ENCODE measurements around the gene CIRBP. TPM values are rescaled to one million over a fixed set of nuclear protein-coding genes. Genes with fewer than 3 reads are reported as not detected.
"Not testable (repeated sequence)": the region's sequence is repeated elsewhere in the genome, so short reads cannot be mapped to it uniquely, and the experiment has no call there.

CIRBP gene
- total RNA-seq, 1 donor from 2014 or later = 434 TPM

DNA sequence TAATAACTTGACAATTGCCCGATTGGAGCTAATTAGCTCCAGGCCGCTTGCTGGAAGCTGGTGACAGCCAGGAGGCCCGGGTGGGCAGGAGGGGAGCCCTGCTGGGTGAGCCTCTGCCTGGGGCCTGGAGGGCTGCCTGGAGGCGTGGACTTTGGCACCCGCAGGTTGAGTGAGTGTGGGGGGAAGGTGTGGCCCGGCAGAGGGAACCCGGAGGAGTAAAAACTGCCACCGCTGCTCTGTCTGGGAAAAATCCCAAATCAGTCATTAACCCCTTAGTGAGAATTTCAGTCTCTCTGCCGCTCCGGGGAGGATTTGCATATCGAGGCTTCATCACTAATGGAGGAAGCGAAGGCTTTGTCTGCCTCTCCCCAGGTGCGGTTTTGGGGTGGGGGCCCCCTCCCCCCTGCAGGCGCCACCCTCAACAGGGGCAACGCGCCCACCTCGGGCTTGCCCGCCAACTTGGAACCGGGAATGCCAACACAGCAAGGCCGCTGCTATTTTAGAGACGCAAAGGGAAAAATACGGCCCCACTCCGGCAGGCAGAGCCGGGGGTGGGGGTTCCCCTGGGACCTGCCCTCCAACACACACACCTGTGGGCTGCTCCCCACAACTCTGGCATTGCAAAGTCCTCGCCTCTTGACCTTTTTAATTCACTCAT is 22.8 kb downstream of the CIRBP start:
- DNase-seq = no peak

DNA sequence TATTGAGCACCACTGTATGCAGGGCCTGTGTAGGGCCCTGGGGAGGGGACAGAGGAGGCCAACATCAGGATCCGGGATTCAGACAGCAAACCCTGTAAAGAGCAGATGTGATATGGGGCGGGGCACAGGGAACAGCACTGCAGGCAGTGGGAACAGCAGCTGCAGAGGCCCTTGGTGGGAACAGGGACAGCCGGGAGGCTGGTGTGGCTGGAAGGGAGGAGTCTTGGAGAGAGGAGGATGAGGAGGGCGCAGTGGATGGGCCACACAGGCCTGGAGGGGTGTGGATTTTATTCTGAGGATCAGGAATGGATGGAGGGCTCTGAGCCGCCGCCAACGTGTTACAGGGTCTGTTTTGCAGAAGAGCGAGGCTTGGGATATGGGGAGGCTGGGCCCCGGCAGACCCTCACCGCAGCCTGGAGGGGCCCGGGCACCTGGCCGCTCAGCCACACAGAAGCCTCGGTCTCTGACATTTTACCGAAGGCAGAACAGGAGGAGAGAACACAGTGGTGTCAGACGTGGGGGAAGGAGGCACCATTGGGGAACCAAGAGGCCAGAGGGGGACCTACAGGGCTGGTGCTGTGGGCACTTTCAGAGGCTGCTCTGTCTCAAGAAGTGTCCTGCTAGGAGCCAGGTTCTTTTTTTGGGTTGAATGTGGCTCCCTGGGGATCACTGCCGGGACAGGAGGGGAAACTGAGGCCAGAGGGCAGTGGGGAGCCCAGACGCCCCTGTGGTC is 23.5 kb downstream of the CIRBP start:
- DNase-seq = no peak

DNA sequence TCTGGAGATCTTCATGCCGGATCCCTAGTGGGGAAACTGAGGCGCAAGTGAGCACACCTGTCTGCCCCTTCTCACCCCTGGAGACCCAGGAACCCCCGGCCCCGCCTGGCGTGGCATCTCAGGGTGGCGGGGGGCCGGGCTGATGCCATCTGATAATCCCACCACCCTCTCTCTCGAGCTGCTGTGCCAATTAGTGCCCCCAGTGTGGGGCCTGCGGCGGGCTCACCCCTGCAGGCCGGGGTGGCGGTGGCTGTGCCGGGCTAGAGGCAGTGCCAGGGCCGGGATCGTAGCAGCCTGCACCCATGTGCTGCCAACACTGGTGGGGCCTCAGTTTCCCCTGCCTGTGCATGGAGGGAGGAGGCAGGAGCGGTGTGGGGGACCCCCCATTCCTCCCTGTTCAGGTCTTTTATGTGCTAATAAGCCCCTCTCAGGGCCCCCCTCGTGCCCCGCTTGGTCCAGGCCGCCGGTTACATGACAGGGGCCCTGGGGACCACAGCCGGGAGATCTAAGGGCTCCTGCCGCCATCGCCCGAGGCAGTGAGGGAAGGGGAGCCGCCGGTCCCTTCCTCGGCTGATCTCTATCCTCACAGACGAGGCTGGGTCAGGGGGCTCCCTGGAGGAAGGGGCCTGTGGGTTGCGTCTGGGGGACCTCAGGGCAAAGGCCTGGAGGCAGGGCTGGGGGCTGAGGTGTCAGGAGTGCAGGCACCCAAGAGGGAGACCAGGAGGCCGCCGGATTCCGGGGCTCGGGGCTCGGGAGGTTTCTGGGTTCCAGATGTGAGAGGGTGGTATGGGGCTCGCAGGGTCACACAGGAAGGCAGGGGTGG is 24.9 kb downstream of the CIRBP start:
- DNase-seq = no peak

DNA sequence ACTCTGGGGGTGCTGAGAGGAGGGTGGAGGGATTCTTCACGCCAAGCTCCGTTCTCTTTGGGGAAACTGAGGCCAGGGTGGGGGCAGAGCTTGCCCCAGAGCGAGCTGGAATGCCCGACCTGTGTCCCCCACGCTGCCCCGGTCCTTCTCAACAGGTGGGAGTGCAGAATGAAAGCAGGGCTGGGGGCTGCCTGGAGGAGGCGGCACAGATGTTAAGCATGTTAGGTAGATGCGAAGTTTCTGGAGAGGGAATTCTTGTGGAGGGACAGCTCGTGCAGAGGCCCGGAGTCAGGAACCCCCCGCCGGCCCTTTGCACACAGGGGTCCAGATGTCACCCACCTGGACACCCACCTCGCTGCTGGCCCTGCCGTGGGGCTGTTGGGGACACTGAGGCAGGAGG is 25.6 kb downstream of the CIRBP start:
- no peak for DNase-seq

DNA sequence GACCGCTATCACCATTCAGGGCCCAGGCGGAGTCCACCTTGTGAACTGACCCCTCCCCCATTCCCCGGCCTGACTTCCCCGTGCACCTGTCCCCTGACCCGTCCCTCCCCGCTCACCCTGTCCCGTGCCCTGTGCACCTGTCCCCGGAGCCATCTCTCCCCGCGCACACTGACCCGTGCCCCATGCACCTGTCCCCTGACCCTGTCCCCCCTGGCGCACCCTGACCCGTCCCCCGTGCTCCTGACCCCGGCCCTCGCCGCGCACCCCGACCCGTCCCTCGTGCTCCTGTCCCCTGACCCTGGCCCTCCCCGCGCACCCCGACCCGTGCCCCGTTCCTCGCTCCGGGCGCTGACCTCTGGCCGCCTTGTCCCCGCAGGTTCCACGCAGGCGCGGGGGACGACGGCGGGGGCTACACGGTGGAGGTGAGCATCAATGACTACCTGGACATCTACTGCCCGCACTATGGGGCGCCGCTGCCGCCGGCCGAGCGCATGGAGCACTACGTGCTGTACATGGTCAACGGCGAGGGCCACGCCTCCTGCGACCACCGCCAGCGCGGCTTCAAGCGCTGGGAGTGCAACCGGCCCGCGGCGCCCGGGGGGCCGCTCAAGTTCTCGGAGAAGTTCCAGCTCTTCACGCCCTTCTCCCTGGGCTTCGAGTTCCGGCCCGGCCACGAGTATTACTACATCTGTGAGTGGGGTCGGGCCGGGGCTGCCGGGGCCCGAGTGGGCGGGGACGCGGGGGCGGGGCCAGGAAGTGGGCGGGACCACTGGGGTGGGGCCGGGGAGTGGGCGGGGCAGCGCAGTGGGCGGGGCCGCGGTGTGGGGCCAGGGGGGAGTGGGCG is 26.3 kb downstream of the CIRBP start:
- DNase-seq = no peak

DNA sequence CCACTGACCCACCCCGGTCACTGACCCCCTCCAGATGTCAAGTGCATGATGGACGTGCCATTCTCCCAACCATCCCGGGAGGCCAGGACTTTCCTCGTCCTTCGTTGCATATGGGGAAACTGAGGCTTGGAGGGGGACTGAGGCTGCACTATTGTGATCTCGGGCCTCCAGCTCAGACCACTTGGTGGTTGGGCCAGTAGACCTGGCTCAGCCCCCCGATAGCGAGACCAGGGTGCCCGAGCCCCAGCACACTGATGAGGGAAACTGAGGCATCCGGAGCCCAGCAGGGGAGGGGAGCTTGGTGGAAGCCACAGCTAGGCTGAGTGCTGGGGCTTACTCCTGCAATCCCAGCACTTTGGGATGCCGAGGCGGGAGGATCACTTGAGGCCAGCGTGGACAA is 26.9 kb downstream of the CIRBP start:
- no peak for DNase-seq

DNA sequence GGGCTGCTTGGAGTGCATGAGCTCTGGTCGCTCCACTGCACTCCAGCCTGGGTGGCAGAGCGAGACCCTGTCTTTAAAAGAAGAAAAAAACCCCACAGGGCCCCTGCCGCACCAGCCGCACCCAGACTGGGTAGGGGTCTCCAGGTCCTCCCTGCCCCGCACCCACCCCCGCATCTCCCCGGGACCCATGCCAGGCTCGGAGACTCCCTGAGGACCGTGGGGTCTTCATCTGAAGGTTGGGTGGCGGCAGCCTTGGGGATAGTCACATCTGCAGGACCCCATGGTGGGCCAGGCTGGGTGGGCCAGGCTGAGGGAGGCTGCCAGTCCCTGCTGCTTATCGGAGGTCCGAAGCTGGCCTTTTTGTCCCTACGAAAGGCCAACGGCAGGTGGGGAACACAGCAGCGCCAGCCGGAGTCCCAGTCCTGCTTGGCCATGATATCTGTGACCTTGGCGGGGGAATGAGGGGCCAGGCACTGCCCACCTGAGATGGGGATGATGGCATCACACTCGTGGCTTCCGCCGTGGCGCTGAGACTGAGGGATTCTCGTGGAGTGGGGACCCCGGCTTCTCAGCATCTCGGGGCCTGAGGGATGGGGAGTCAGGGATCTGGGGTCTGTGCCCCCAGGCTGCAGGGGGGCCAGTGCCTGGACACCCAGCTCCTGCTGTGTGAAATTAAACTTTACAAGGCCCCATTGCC is 27.6 kb downstream of the CIRBP start:
- DNase-seq = no peak

DNA sequence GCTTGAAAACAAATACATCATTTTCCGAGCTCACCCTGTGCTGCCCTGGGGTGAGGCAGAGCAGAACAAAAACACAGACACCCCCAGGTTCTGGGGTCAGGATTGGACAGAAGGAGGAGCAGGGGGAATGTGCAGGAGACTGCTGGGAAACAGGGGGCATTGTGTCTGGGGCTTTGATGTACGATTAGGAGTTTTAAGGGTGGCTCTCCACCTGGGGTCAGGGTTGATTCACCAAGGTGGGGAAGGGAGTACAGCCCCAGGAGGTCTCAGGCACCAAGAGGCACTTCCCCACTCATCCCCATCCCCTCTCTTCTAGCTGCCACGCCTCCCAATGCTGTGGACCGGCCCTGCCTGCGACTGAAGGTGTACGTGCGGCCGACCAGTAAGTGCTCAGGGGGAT is 29.1 kb downstream of the CIRBP start:
- no peak for DNase-seq

DNA sequence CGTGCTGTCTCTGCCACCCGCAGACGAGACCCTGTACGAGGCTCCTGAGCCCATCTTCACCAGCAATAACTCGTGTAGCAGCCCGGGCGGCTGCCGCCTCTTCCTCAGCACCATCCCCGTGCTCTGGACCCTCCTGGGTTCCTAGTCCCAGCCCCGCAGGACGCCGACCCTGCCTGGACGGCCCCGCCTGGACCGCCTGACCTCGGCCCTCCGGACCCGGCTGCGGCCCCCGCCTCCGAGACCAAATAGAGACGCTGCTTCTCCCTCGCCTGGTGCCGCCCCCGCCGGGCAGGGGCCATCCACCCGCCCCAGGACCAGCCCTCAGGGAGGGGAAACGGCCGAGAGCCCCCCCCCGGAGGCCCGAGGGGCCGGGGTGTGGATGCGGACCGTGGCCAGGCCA is 30.7 kb downstream of the CIRBP start:
- no peak for DNase-seq

DNA sequence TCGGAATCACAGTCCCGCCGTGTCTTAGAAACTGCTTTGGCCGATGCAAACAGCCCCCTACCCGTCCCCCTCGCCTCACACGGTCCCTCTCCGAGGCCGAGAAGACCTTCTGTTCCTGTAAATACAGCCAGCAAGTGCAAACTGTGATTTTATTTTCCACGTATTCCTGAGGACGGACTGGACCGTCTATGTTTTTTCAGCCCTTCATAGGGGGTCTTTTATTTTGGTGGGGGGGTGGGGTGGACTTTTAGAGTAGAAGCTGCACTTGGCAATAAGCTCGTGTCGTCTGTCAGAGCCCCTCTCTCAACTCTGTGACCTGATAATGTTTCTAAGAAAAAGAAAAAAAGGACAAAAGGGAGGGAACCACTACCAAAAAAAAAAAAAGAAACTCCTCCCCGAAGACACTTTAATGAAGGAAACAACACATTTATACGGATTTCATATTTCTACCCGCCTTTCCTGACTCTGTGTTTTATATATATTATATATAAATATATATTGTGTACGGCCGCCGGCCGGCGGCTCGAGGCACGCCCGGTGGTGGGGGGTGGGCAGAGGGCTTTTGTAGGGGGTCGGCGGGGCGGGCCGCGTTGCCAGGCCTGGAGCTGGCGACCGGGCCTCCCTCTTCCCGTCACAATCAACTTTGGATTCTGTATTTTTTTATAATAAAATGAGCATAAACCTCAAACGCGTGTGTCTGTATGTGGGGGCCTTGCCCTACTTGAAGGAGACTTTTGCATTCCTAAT is 31.8 kb downstream of the CIRBP start:
- DNase-seq = no peak

DNA sequence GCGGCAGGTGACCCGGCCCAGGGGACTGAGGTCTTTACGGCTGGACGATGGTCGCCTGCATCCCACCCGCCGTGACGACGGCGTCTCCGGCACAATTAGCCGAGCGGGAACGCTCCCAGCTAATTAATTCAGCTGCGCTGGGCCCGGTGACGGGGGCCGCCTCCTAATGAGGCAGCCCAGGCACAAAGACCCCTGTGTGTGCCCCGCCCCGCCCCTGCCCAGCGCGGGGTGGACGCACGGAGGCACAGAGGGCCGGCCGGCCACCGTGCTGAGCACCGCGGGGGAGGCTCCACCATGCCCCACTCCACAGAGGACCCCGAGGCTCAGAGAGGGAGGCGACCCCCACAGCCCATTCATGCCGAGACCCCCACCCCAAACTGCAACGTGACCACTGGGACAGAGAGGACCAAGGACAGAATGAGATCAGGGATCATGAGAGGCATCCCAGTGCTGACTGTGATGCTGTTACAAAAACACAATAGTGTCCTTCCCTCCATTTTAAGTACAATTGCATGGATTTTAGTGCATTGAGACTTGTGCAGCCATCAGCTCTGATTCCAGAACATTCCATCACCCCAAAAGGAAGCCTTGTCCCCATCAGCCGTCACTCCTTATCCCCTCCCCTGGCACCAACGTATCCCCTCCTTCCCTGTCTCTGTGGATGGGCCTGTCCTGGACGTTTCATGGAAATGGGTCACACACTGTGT is 33.6 kb downstream of the CIRBP start:
- peak; percentile 34 for DNase-seq

DNA sequence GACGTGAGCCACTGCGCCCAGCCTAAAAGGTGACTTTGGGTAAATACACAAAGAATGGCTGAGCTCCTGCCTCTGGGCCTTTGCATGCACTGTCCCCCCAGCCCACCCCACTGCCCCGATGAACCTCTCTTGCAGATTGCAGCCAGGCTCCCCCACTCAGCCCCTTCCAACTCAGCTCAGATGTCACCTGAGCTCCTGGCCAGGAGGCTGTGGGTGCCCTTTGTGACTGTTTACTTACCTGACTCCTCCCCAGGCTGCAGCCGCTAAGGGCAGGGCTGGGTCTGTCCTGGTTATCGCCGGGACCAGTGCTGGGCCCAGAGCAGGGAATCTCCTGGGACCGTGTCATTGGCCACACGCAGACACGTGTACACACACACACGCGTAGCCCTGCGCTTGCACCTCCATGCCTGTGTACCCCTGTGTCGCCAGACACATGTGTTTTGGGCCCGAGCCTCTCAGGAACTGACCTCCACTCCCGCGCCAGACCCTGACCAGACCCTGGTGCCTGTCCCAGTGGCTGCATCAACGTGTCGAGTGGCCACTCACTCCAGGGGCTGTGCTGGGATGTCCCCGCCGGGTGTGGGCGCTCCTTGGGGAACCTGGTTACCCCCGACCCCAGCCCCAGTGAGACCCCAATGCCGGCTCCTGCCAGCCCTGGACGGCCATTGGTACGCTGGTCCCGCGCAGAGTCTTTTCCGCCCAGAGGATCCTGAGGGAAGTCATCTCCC is 35.2 kb downstream of the CIRBP start:
- no peak for DNase-seq

DNA sequence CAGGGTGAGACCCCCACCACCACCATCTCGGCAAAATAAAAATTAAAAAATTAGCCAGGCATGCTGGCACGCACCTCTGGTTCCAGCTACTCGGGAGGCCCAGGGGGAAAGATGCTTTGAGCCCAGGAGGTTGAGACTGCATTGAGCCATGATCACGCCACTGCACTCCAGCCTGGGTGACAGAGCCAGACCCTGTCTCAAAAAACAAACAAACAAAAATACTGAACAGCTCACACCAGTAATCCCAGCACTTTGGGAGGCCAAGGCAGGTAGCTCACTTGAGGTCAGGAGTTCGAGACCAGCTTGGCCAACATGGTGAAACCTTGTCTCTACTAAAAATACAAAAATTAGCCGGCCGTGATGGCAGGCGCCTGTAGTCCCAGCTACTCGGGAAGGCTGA is 36.2 kb downstream of the CIRBP start:
- not testable (repeated sequence) for DNase-seq

DNA sequence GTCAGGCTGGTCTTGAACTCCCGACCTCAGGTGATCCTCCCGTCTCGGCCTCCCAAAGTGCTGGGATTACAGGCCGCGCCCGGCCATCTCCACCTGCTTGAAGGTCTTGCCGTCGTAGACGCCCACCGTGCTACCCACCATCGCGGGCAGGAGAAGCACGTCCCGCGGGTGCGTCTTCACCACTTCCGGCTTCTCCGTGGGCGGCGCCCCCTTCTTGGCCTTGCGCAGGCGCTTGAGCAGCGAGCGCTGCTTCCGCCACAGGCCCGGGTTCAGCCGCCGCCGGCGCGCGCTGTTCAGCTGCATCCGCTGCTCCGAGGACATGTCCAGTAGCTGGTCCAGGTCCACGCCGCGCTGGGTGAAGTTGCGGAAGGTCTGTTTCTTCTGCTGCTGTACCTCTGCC is 38.2 kb downstream of the CIRBP start:
- no peak for DNase-seq

DNA sequence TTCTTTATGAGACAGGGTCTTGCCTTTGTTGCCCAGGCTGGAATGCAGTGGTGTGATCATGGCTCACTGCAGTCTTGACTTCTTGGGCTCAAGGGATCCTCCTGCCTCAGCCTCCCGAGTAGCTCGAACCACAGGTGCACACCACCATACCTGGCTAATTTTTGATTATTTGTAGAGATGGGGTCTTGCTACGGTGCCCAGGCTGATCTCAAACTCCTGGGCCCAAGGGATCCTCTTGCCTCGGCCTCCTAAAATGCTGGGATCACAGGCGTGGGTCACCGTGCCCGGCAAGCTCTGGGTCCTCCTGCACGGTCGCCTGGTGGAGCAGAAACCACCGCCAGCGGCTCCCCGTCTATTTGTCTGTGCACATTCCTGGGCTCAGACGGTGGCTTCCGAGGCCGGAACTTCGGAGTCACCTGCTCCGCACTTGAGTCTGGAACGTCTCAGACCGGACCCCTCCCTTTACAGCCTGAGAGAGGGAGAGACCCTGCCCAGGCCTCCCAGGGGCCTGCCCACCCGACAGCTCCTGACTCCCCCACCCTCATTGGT is 38.7 kb downstream of the CIRBP start:
- DNase-seq = no peak

DNA sequence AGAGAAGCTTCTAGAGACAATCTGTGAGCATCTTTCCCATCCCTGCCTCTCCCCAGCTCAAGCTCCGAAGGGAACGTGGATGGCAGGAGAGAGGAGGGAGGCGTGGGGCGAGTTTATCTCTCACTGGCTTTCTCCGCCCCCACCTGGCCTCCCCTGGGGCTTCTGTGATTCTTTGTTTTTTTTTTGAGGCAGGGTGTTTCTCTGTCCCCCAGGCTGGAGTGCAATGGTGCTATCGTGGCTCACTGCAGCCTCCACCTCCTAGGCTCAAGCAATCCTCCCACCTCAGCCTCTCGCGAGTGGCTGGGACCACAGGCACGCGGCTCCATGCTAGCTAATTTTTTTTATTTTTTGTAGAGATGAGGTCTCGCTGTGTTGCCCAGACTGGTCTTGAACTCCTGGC is 39.6 kb downstream of the CIRBP start:
- DNase-seq = no peak

DNA sequence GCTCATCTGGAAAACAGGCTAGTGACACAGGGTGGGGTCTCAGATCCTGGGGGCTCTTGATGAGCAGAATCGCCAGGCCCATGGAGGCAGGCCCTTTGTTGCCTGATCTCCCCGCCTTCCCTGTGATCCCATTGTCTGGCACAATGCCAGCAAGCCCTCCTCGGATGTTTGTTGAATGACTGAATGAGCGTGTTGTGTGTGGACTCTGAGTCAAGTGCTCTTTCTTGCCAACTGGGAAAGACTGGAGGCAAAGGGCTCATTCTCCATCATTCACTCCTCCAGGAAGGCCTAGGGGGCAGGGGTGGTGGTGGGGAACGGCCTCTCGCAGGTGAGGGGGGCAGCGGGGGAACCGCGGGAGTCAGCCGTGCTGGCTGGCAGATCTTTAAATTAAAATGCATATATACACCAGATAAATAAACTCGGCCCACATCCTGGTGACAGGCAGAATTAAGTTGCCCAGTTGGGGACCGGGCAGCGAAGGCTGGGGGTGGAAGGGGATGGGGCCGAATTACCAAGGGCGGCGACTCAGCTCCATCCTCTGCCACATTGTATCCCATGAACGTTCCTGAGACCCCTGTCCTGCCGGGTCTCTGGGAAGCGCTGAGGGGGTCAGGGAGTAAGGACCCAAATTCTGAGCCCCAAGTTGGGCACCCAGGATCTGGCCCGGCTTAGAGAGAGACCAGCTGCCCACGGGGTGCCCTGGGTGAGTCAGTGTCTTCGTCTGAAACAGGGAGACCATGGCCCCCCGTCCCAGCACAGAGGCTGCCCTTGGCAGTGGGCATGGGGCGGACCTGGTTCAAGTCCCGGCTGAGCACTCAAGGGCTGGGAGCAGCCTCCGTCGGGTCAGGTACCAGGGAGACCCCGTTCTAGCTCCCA is 41.1 kb downstream of the CIRBP start:
- no peak for DNase-seq

DNA sequence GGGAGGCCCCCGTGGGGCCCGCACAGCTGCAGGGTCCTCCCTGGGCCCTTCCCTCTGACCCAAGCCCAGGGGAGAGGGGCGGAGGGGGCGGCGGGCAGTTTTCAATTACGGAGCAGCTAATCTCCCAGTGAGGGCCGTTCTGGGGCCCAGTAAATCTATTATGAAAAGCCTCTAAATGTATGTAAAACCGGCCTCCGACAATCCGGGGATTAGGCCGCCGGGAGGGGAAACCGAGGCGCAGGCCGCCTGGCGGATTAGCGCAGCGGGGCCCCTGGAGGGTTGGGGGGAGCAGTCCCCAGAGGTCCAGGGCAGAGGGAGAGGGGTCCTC is 41.7 kb downstream of the CIRBP start:
- no peak for DNase-seq
